ENCODE measurements around the gene STK17B.

GRCh38 chr2:196187898-196188458 lies 16.6 kb upstream of the STK17B start:
- TF ChIP-seq CTCF (IDR thresholded peaks at IDR 0.05; ENCODE audit: low read depth, low read length, poor library complexity, severe bottlenecking) (no peak), EZH2phosphoT487 (IDR thresholded peaks at IDR 0.05; ENCODE audit: borderline replicate concordance, low read length) (no peak)
